ENCODE measurements around the gene FBXW8. TPM values are rescaled to one million over a fixed set of nuclear protein-coding genes. Genes with fewer than 3 reads are reported as not detected.

The FBXW8 gene
- total RNA-seq, 2 experiments from 2014 or later: 7.0 to 8.5 TPM

- TF ChIP-seq CTCF (IDR thresholded peaks at IDR 0.05): no peak
- ChIA-PET CTCF (no interaction called here), POLR2A (no interaction called here)
- intact Hi-C loops (cut with micrococcal nuclease): loop anchor here (10.0 kb wide), 1 partner anchor 246 kb away; no protein-coding TSS in a partner anchor
- no peak for DNase-seq
- Mint-ChIP-seq H3K27ac (no peak overlapping the region), H3K27me3 (no peaks in the 10 kb centered on the region), H3K4me1 (ENCODE audit: low read depth) (peaks cover 4% of the 10 kb centered on the region), H3K36me3 (ENCODE audit: low read depth) (peaks cover 2% of the 10 kb centered on the region), H3K9me3 (no peaks in the 10 kb centered on the region), H3K4me3 (no peak overlapping the region)
- no peak for ATAC-seq
Measured at GRCh38 chr12:116950628-116951325, 40.0 kb downstream of the FBXW8 start.

- ChIA-PET POLR2A (no interaction called here), CTCF (no interaction called here)
- Mint-ChIP-seq H3K27ac (no peak overlapping the region), H3K27me3 (no peaks in the 10 kb centered on the region), H3K4me3 (no peak overlapping the region), H3K9me3 (no peaks in the 10 kb centered on the region), H3K36me3 (ENCODE audit: low read depth) (no peaks in the 10 kb centered on the region), H3K4me1 (ENCODE audit: low read depth) (peaks cover 10% of the 10 kb centered on the region)
- no peak for ATAC-seq
- TF ChIP-seq CTCF (IDR thresholded peaks at IDR 0.05): no peak
- DNase-seq: no peak
- intact Hi-C loops (cut with micrococcal nuclease): loop anchor here (10.0 kb wide), 1 partner anchor 250 kb away; no protein-coding TSS in a partner anchor
Measured at GRCh38 chr12:116954710-116955381, 44.1 kb downstream of the FBXW8 start.

- Mint-ChIP-seq H3K27ac (no peak overlapping the region), H3K9me3 (no peaks in the 10 kb centered on the region), H3K4me1 (ENCODE audit: low read depth) (peaks cover 16% of the 10 kb centered on the region), H3K27me3 (no peaks in the 10 kb centered on the region), H3K36me3 (ENCODE audit: low read depth) (no peaks in the 10 kb centered on the region), H3K4me3 (no peak overlapping the region)
- ChIA-PET CTCF (interaction anchor here (0.6 to 1.3 kb wide), 6 partner anchors 14 to 255 kb away, joined by 3 to 9 read pairs (median 3); no protein-coding TSS in a partner anchor), POLR2A (no interaction called here)
- DNase-seq (peak; percentile 13), ATAC-seq (no peak)
- intact Hi-C loops (cut with micrococcal nuclease): loop anchor here (10.0 kb wide), 1 partner anchor 251 kb away; no protein-coding TSS in a partner anchor
- TF ChIP-seq CTCF (IDR thresholded peaks at IDR 0.05): no peak
Measured at GRCh38 chr12:116955382-116956021, 44.8 kb downstream of the FBXW8 start.

- TF ChIP-seq CTCF (IDR thresholded peaks at IDR 0.05): no peak
- Mint-ChIP-seq H3K4me3 (no peak overlapping the region), H3K27ac (no peak overlapping the region), H3K27me3 (no peaks in the 10 kb centered on the region), H3K36me3 (ENCODE audit: low read depth) (no peaks in the 10 kb centered on the region), H3K9me3 (no peaks in the 10 kb centered on the region), H3K4me1 (ENCODE audit: low read depth) (peaks cover 35% of the 10 kb centered on the region)
- ATAC-seq: no peak
- ChIA-PET CTCF (interaction anchor here (0.9 to 2.2 kb wide), 5 partner anchors 13 to 255 kb away, joined by 3 to 8 read pairs (median 3); no protein-coding TSS in a partner anchor), POLR2A (no interaction called here)
- peak; percentile 4 for DNase-seq
- intact Hi-C loops (cut with micrococcal nuclease): loop anchor here (10.0 kb wide), 1 partner anchor 254 kb away; no protein-coding TSS in a partner anchor
Measured at GRCh38 chr12:116958402-116959197, 47.9 kb downstream of the FBXW8 start.
